Parathyroid adenoma (tissue), 2 donors: ENCODE data around the gene CCDC57.
A peak's percentile ranks its signal among the peaks of the same experiment; 100 is the strongest.

Experiments used
- H2AFZ ChIP-seq: fragments of 300-600 bp; sonication (generic); one replicate; pipeline ENCODE4 v1.7.0; 2017; ENCODE audit warnings: antibody characterized with exemption, mild to moderate bottlenecking
- H3K27ac ChIP-seq: fragments of 300-600 bp; sonication (generic); one replicate; pipeline ENCODE4 v1.7.0; 2017
- H3K27me3 ChIP-seq: fragments of 300-600 bp; sonication (generic); one replicate; pipeline ENCODE4 v1.7.0; 2017; ENCODE audit warnings: low read length; ENCODE audit not compliant: control insufficient read depth, insufficient read depth
- H3K36me3 ChIP-seq: fragments of 300-600 bp; sonication (generic); one replicate; pipeline ENCODE4 v1.7.0; 2017; ENCODE audit warnings: low read length; ENCODE audit not compliant: control insufficient read depth, insufficient read depth
- H3K4me1 ChIP-seq: fragments of 300-600 bp; sonication (generic); one replicate; pipeline ENCODE4 v1.7.0; 2017; ENCODE audit warnings: control low read depth
- H3K4me2 ChIP-seq: fragments of 300-600 bp; sonication (generic); one replicate; pipeline ENCODE4 v1.7.0; 2017; ENCODE audit warnings: low read length
- H3K4me3 ChIP-seq: fragments of 300-600 bp; sonication (generic); one replicate; pipeline ENCODE4 v1.7.0; 2017; ENCODE audit warnings: low read depth, low read length
- H3K79me2 ChIP-seq: fragments of 300-600 bp; sonication (generic); one replicate; pipeline ENCODE4 v1.7.0; 2017; ENCODE audit warnings: control low read depth
- H3K9ac ChIP-seq: fragments of 300-600 bp; sonication (generic); one replicate; pipeline ENCODE4 v1.7.0; 2017; ENCODE audit warnings: mild to moderate bottlenecking
- H3K9me3 ChIP-seq: fragments of 300-600 bp; sonication (generic); one replicate; pipeline ENCODE4 v1.7.0; 2017; ENCODE audit warnings: low read length; ENCODE audit not compliant: control insufficient read depth
- CTCF ChIP-seq: fragments of 300-600 bp; sonication (generic); IDR thresholded peaks from one replicate; pipeline ENCODE4 v1.7.0; 2017; ENCODE audit warnings: antibody characterized with exemption, mild to moderate bottlenecking
- donor health status: primary hyperparathyroidism.

Gene CCDC57

GRCh38 chr17:82072827-82073226 lies 139.8 kb downstream of the CCDC57 start:
- no peaks in the 10 kb centered on the region for H3K9me3 ChIP-seq
- no peak overlapping the region for H3K4me3 ChIP-seq
- H2AFZ ChIP-seq: no peak overlapping the region
- TF ChIP-seq CTCF: no peak
- H3K27ac ChIP-seq: no peak overlapping the region
- no peaks in the 10 kb centered on the region for H3K27me3 ChIP-seq
- H3K79me2 ChIP-seq: no peaks in the 10 kb centered on the region
- no peak overlapping the region for H3K9ac ChIP-seq
- no peaks in the 10 kb centered on the region for H3K36me3 ChIP-seq
- no peaks in the 10 kb centered on the region for H3K4me1 ChIP-seq
- H3K4me2 ChIP-seq: no peak overlapping the region

GRCh38 chr17:82070611-82071010 lies 142.0 kb downstream of the CCDC57 start:
- no peak overlapping the region for H3K4me2 ChIP-seq
- no peak overlapping the region for H3K9ac ChIP-seq
- H3K27me3 ChIP-seq: no peaks in the 10 kb centered on the region
- no peaks in the 10 kb centered on the region for H3K9me3 ChIP-seq
- no peaks in the 10 kb centered on the region for H3K36me3 ChIP-seq
- TF ChIP-seq CTCF: no peak
- no peak overlapping the region for H3K27ac ChIP-seq
- H3K4me1 ChIP-seq: peaks cover 5% of the 10 kb centered on the region
- no peak overlapping the region for H2AFZ ChIP-seq
- H3K79me2 ChIP-seq: no peaks in the 10 kb centered on the region
- no peak overlapping the region for H3K4me3 ChIP-seq

- no peak for TF ChIP-seq CTCF
- Histone ChIP-seq H3K4me1 (peaks cover 13% of the 10 kb centered on the region), H3K79me2 (no peaks in the 10 kb centered on the region), H3K36me3 (no peaks in the 10 kb centered on the region), H3K27me3 (no peaks in the 10 kb centered on the region), H3K4me3 (peak within 1 kb of the TSS; percentile 70), H3K9ac (peak within 1 kb of the TSS; percentile 83), H3K9me3 (no peaks in the 10 kb centered on the region), H2AFZ (peak within 1 kb of the TSS; percentile 96), H3K27ac (peak within 1 kb of the TSS; percentile 64), H3K4me2 (peak within 1 kb of the TSS; percentile 96)
These were observed 146.9 kb downstream of the CCDC57 start, which contains the start of gene DUS1L for GRCh38 chr17:82065638-82066303. DUS1L (minus strand) TSS chr17:82065804; CDS start chr17:82065059, 745 bp downstream.

- H3K4me3 ChIP-seq: peak overlapping the region; percentile 70
- H3K79me2 ChIP-seq: no peaks in the 10 kb centered on the region
- H3K36me3 ChIP-seq: no peaks in the 10 kb centered on the region
- peaks cover 13% of the 10 kb centered on the region for H3K4me1 ChIP-seq
- H3K4me2 ChIP-seq: peak overlapping the region; percentile 91
- H3K9ac ChIP-seq: peak overlapping the region; percentile 83
- H3K9me3 ChIP-seq: no peaks in the 10 kb centered on the region
- no peaks in the 10 kb centered on the region for H3K27me3 ChIP-seq
- no peak for TF ChIP-seq CTCF
- peak overlapping the region; percentile 42 for H3K27ac ChIP-seq
- peak overlapping the region; percentile 66 for H2AFZ ChIP-seq
These were observed 147.4 kb downstream of the CCDC57 start for GRCh38 chr17:82065193-82065637.
